Measurements from ENCODE around the gene CRY1.

CRY1 gene

DNA sequence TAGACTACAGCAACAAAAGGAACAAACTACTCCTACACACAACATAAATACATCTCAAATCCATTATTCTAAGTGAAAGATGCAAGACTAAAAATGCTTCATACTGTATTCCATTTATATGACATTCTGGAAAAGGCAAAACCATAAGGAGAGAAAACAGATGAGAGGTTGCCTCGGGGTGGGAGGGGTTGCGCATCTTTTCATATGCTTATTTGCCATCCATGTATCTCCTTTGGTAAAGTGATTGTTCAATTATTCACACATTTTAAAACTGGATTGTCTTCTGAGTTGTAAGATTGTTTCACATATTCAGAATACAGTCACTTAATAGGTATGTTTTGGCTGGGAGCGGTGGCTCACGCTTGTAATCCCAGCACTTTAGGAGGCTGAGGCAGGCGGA, 142.8 kb downstream of the CRY1 start:
- no CpG with 5 or more reads among the region's 5 CpGs for WGBS, 2 donors (ENCODE audit: extremely low coverage in 2 of 2, insufficient read length in 2 of 2, insufficient replicate concordance in 1 of 2)
- Histone ChIP-seq H3K4ac (ENCODE audit: low read length) (no peak overlapping the region), H3K9ac (ENCODE audit: low read depth, low read length, poor library complexity) (no peak overlapping the region)

DNA sequence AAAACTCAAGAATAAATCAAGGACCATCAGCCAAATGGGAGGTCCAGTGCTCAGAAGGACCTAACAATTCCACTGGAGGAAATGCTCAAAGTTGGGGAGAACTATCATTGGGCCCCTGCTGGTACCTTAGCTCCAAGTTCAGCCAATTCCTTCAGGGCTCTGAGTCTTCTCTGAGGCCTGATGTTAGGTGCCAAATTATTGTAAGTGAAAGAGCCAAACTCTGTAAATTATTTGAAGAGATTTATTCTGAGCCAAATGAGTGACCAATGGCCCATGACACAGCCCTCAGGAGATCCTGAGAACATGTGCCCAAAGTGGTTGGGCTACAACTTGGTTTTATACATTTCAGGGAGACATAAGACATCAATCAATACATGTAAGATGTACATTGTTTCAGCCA, 145.9 kb downstream of the CRY1 start:
- H2BK15ac ChIP-seq (ENCODE audit: low read length): no peak overlapping the region
- H2BK5ac ChIP-seq (ENCODE audit: low read length): no peak overlapping the region
- H3K9me3 ChIP-seq (replicated peaks in 1 of 2; ENCODE audit: control insufficient read depth in 2 of 2, insufficient read depth in 1 of 2, low read depth in 1 of 2, low read length in 2 of 2): peaks cover 3 to 34% of the 10 kb centered on the region in 2 donors
- no peak overlapping the region for H3K4ac ChIP-seq (ENCODE audit: low read length)
- H3K79me1 ChIP-seq (ENCODE audit: low read depth, low read length): peaks cover 1% of the 10 kb centered on the region
- H2BK12ac ChIP-seq (ENCODE audit: low read length): no peak overlapping the region
- H3K4me3 ChIP-seq (ENCODE audit: low read length in 2 of 2): no peak overlapping the region
- no peak overlapping the region for H2AK5ac ChIP-seq (ENCODE audit: low read depth, low read length)
- no peak overlapping the region for H4K91ac ChIP-seq (ENCODE audit: low read depth, low read length, poor library complexity)
- H3K23ac ChIP-seq (ENCODE audit: low read depth, low read length, poor library complexity): no peak overlapping the region
- no peak overlapping the region for H3K27ac ChIP-seq (replicated peaks; ENCODE audit: low read length)
- no peak overlapping the region for H2BK120ac ChIP-seq (ENCODE audit: low read depth, low read length)
- H4K8ac ChIP-seq (ENCODE audit: low read depth, low read length): no peak overlapping the region
- H3K18ac ChIP-seq (ENCODE audit: low read length): no peak overlapping the region
- H3K4me2 ChIP-seq (ENCODE audit: insufficient read depth, low read length, poor library complexity, severe bottlenecking): no peak overlapping the region
- no peak overlapping the region for H3K9ac ChIP-seq (ENCODE audit: low read depth, low read length, poor library complexity)
- H3K14ac ChIP-seq (ENCODE audit: low read length): no peak overlapping the region
- no peak overlapping the region for H2AFZ ChIP-seq (ENCODE audit: low read length)
- DNase-seq (ENCODE audit: low spot score): no peak
- H3K36me3 ChIP-seq (replicated peaks in 1 of 2; ENCODE audit: control insufficient read depth in 2 of 2, insufficient read depth in 2 of 2, low read length in 2 of 2): no peaks in the 10 kb centered on the region
- H3K4me1 ChIP-seq (ENCODE audit: control insufficient read depth in 2 of 2, insufficient read depth in 1 of 2, low read depth in 1 of 2, low read length in 2 of 2): no peaks in the 10 kb centered on the region
- no peaks in the 10 kb centered on the region for H3K27me3 ChIP-seq (ENCODE audit: control insufficient read depth in 3 of 3, insufficient read depth in 3 of 3, low read depth in 1 of 3, low read length in 3 of 3)

More for the DNA sequence above, 142.8 kb downstream of the CRY1 start:
- Histone ChIP-seq H2AFZ (ENCODE audit: low read length) (no peak overlapping the region), H3K9me3 (replicated peaks in 1 of 2; ENCODE audit: control insufficient read depth in 2 of 2, insufficient read depth in 1 of 2, low read depth in 1 of 2, low read length in 2 of 2) (peaks cover 5 to 30% of the 10 kb centered on the region in 2 donors), H3K4me1 (ENCODE audit: control insufficient read depth in 2 of 2, insufficient read depth in 1 of 2, low read depth in 1 of 2, low read length in 2 of 2) (peaks cover 0 to 2% of the 10 kb centered on the region in 2 donors), H4K8ac (ENCODE audit: low read depth, low read length) (no peak overlapping the region), H3K27me3 (ENCODE audit: control insufficient read depth in 3 of 3, insufficient read depth in 3 of 3, low read depth in 1 of 3, low read length in 3 of 3) (no peaks in the 10 kb centered on the region), H3K27ac (replicated peaks; ENCODE audit: low read length) (no peak overlapping the region), H3K18ac (ENCODE audit: low read length) (no peak overlapping the region), H3K36me3 (replicated peaks in 1 of 2; ENCODE audit: control insufficient read depth in 2 of 2, insufficient read depth in 2 of 2, low read length in 2 of 2) (no peaks in the 10 kb centered on the region), H3K4me3 (ENCODE audit: low read length in 2 of 2) (no peak overlapping the region), H2BK120ac (ENCODE audit: low read depth, low read length) (no peak overlapping the region), H4K91ac (ENCODE audit: low read depth, low read length, poor library complexity) (no peak overlapping the region), H2BK5ac (ENCODE audit: low read length) (no peak overlapping the region), H2BK15ac (ENCODE audit: low read length) (no peak overlapping the region), H2BK12ac (ENCODE audit: low read length) (no peak overlapping the region), H3K4me2 (ENCODE audit: insufficient read depth, low read length, poor library complexity, severe bottlenecking) (no peak overlapping the region), H3K23ac (ENCODE audit: low read depth, low read length, poor library complexity) (no peak overlapping the region), H3K79me1 (ENCODE audit: low read depth, low read length) (no peaks in the 10 kb centered on the region), H3K14ac (ENCODE audit: low read length) (no peak overlapping the region), H2AK5ac (ENCODE audit: low read depth, low read length) (no peak overlapping the region)
- DNase-seq (ENCODE audit: low spot score): no peak

DNA sequence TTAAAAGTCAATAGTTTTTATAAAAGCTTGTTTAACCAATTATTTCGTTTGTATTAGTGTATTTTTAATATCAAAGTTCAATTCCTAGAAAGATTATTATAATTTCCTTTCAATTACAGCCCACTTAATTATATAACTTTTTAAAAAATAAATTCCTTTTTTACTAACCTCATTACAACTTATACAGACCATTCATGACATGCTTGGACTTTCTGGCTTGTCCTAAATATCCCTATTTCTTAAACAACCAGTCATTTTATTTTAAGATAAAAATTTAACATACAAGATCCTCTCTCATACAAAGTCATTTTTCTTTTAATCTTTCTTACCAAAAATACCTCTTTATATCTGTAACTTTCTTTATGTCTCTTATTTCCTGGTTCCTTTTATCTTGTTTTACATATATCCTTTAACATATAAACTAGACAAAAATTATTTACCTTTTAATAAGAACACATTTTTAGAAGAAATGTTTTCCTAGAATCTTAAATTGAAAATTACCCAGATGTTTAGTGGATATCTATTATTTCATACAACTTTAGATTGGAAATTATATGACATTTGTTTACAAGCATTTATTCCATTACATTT, 148.0 kb downstream of the CRY1 start:
- Histone ChIP-seq H2BK5ac (ENCODE audit: low read length) (no peak overlapping the region), H3K36me3 (replicated peaks in 1 of 2; ENCODE audit: control insufficient read depth in 2 of 2, insufficient read depth in 2 of 2, low read length in 2 of 2) (no peaks in the 10 kb centered on the region), H3K4me2 (ENCODE audit: insufficient read depth, low read length, poor library complexity, severe bottlenecking) (no peak overlapping the region), H2AK5ac (ENCODE audit: low read depth, low read length) (no peak overlapping the region), H2BK12ac (ENCODE audit: low read length) (no peak overlapping the region), H3K4me3 (ENCODE audit: low read length in 2 of 2) (no peak overlapping the region), H3K4me1 (ENCODE audit: control insufficient read depth in 2 of 2, insufficient read depth in 1 of 2, low read depth in 1 of 2, low read length in 2 of 2) (no peaks in the 10 kb centered on the region), H2BK120ac (ENCODE audit: low read depth, low read length) (no peak overlapping the region), H3K79me1 (ENCODE audit: low read depth, low read length) (peaks cover 1% of the 10 kb centered on the region), H3K4ac (ENCODE audit: low read length) (no peak overlapping the region), H3K23ac (ENCODE audit: low read depth, low read length, poor library complexity) (no peak overlapping the region), H4K91ac (ENCODE audit: low read depth, low read length, poor library complexity) (no peak overlapping the region), H3K27me3 (ENCODE audit: control insufficient read depth in 3 of 3, insufficient read depth in 3 of 3, low read depth in 1 of 3, low read length in 3 of 3) (no peaks in the 10 kb centered on the region), H2BK15ac (ENCODE audit: low read length) (no peak overlapping the region), H3K9me3 (replicated peaks in 1 of 2; ENCODE audit: control insufficient read depth in 2 of 2, insufficient read depth in 1 of 2, low read depth in 1 of 2, low read length in 2 of 2) (peaks cover 3 to 34% of the 10 kb centered on the region in 2 donors), H3K27ac (replicated peaks; ENCODE audit: low read length) (no peak overlapping the region), H4K8ac (ENCODE audit: low read depth, low read length) (no peak overlapping the region), H3K9ac (ENCODE audit: low read depth, low read length, poor library complexity) (no peak overlapping the region), H3K14ac (ENCODE audit: low read length) (no peak overlapping the region), H3K18ac (ENCODE audit: low read length) (no peak overlapping the region), H2AFZ (ENCODE audit: low read length) (no peak overlapping the region)
- no CpG with 5 or more reads among the region's 1 CpG for WGBS, 2 donors (ENCODE audit: extremely low coverage in 2 of 2, insufficient read length in 2 of 2, insufficient replicate concordance in 1 of 2)
- no peak for DNase-seq (ENCODE audit: low spot score)

DNA sequence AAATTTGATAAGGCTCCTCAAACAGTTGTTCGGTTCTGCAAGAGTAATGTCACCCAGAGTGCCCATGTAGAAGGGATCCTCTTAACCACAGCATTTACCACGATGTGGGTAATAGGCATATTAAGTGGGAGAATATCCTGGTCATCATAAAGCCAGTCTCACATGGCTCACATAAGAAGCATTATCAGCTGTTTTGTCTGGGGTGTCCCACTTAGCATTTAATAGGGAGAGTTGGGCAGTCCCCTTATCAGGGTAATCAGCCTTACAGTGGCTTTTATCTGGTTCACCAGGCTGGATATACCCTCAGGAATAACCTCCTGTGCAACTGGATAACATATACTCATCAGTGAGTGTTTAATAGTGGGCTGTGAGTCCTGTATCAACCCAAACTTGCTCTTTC, 150.6 kb downstream of the CRY1 start:
- H4K8ac ChIP-seq (ENCODE audit: low read depth, low read length): no peak overlapping the region
- H2BK12ac ChIP-seq (ENCODE audit: low read length): no peak overlapping the region
- H2BK15ac ChIP-seq (ENCODE audit: low read length): no peak overlapping the region
- DNase-seq (ENCODE audit: low spot score): no peak
- H3K9me3 ChIP-seq (replicated peaks in 1 of 2; ENCODE audit: control insufficient read depth in 2 of 2, insufficient read depth in 1 of 2, low read depth in 1 of 2, low read length in 2 of 2): peaks cover 3 to 26% of the 10 kb centered on the region in 2 donors
- H3K79me1 ChIP-seq (ENCODE audit: low read depth, low read length): peaks cover 1% of the 10 kb centered on the region
- H3K27me3 ChIP-seq (ENCODE audit: control insufficient read depth in 3 of 3, insufficient read depth in 3 of 3, low read depth in 1 of 3, low read length in 3 of 3): no peaks in the 10 kb centered on the region
- no peak overlapping the region for H3K23ac ChIP-seq (ENCODE audit: low read depth, low read length, poor library complexity)
- H4K91ac ChIP-seq (ENCODE audit: low read depth, low read length, poor library complexity): no peak overlapping the region
- H2AFZ ChIP-seq (ENCODE audit: low read length): no peak overlapping the region
- H3K4ac ChIP-seq (ENCODE audit: low read length): no peak overlapping the region
- no CpG with 5 or more reads among the region's 2 CpGs for WGBS, 2 donors (ENCODE audit: extremely low coverage in 2 of 2, insufficient read length in 2 of 2, insufficient replicate concordance in 1 of 2)
- no peak overlapping the region for H2AK5ac ChIP-seq (ENCODE audit: low read depth, low read length)
- no peak overlapping the region for H3K4me2 ChIP-seq (ENCODE audit: insufficient read depth, low read length, poor library complexity, severe bottlenecking)
- H3K18ac ChIP-seq (ENCODE audit: low read length): no peak overlapping the region
- no peak overlapping the region for H3K27ac ChIP-seq (replicated peaks; ENCODE audit: low read length)
- H3K14ac ChIP-seq (ENCODE audit: low read length): no peak overlapping the region
- no peak overlapping the region for H2BK120ac ChIP-seq (ENCODE audit: low read depth, low read length)
- no peaks in the 10 kb centered on the region for H3K36me3 ChIP-seq (replicated peaks in 1 of 2; ENCODE audit: control insufficient read depth in 2 of 2, insufficient read depth in 2 of 2, low read length in 2 of 2)
- H3K4me3 ChIP-seq (ENCODE audit: low read length in 2 of 2): no peak overlapping the region
- no peak overlapping the region for H3K9ac ChIP-seq (ENCODE audit: low read depth, low read length, poor library complexity)
- H3K4me1 ChIP-seq (ENCODE audit: control insufficient read depth in 2 of 2, insufficient read depth in 1 of 2, low read depth in 1 of 2, low read length in 2 of 2): no peaks in the 10 kb centered on the region
- no peak overlapping the region for H2BK5ac ChIP-seq (ENCODE audit: low read length)

Measured in neuronal stem cell (in vitro differentiated cells).